Ovary (tissue), 9 donors: Measurements from ENCODE around the gene SMYD5. TPM values are rescaled to one million over a fixed set of nuclear protein-coding genes. Genes with fewer than 3 reads are reported as not detected.

Experiments used
- DNase-seq, 5 donors: peaks; one replicate each; pipeline ENCODE4 v3.0.0-alpha.2; 2019 to 2020
- H3K27ac ChIP-seq, 2 donors: fragments of 200-600 bp; one replicate each; pipeline versions ENCODE4 v1.5.1 to v1.8.0; 2019 to 2022
- H3K27me3 ChIP-seq: fragments of 200-600 bp; one replicate; pipeline ENCODE4 v1.8.0; 2022
- H3K36me3 ChIP-seq: fragments of 200-600 bp; sonication (generic); one replicate; pipeline ENCODE4 v1.5.1; 2019
- H3K4me1 ChIP-seq: one replicate; pipeline ENCODE4 v1.8.1; 2013; ENCODE audit warnings: mild to moderate bottlenecking, moderate library complexity; ENCODE audit not compliant: insufficient read depth
- H3K4me3 ChIP-seq: fragments of 200-600 bp; sonication (generic); one replicate; pipeline ENCODE4 v1.5.1; 2017
- H3K9me3 ChIP-seq, 2 donors: fragments of 200-600 bp in 1 of 2; sonication (generic) in 1 of 2; one replicate each; pipeline versions ENCODE4 v1.5.1 to v1.8.1; 2013 to 2019; ENCODE audit warnings: mild to moderate bottlenecking in 1 of 2, moderate library complexity in 1 of 2
- CTCF ChIP-seq, 3 donors: fragments of 450-650 bp in 2 of 3; fragments of 200-600 bp in 1 of 3; IDR thresholded peaks; one replicate each; pipeline versions ENCODE4 v1.5.1 to v1.8.0; 2016 to 2022; ENCODE audit warnings: antibody characterized with exemption in 3 of 3, mild to moderate bottlenecking in 1 of 3
- EP300 ChIP-seq: sonication (generic); formaldehyde crosslinking; IDR thresholded peaks from one replicate; pipeline ENCODE4 v1.6.1; 2017; ENCODE audit warnings: antibody characterized with exemption
- POLR2A ChIP-seq: fragments of 450-650 bp; IDR thresholded peaks from one replicate; pipeline ENCODE4 v1.6.1; 2017; ENCODE audit warnings: antibody characterized with exemption, mild to moderate bottlenecking, moderate library complexity
- WGBS, 3 donors: extraction: QIAGEN DNeasy Blood & Tissue Kit in 1 of 3; methylation state at CpG; one replicate each; pipeline versions ENCODE4 v1.1.5 to v1.1.7; 2013 to 2017; 5-methylcytosine and 5-hydroxymethylcytosine counted together
- intact Hi-C, 4 donors: fragments of 100-400 bp; cut with DNase I; formaldehyde crosslinking; loops; one replicate each; pipeline versions ENCODE4 v1.11.0 to v1.15.1; 2022 to 2023
- polyA plus RNA-seq, 2 donors: library from polyadenylated mRNA; stranded (reverse); fragments of 200-250 nt in 1 of 2; fragments of 350-450 nt in 1 of 2; fragmentation: Illumina TruSeq in 1 of 2; extraction: RNeasy Lipid Tissue Mini Kit (QIAGEN cat#74804) in 1 of 2; gene quantifications; one replicate each; pipeline ENCODE4 v1.2.3, GENCODE V29; 2013 to 2014
- total RNA-seq, 7 donors: library from RNA; depleted of rRNA in 2 of 7; stranded (reverse); fragments of >200 nt in 2 of 7; fragmentation: NEBNext Ultra II Directional in 3 of 7; extraction: Animal tissue kit (Norgen Biotek cat#: 25700) in 3 of 7; gene quantifications; one replicate each; pipeline versions ENCODE4 v1.1.0 to v1.2.4, GENCODE V29; 2016 to 2023
- donor health status: DM: no; HTN: no; CAD: no; lungs with moderate emphysema.
- donor health status: DM: no; HTN: no; CAD: no.
- donor health status: Bipolar disorder and iron deficiency.
- donor health status: DM: yes; HTN: yes; CAD: no.
- donor health status: DM: no; HTN: no; CAD: no.
- donor health status: DM: yes; HTN: yes; CAD: no.

Gene SMYD5
- total and polyA plus RNA-seq, 9 donors = 14.1 to 37.9 (median 26.1) TPM

- H3K27ac ChIP-seq = no peak overlapping the region
- TF ChIP-seq POLR2A (no peak), EP300 (no peak), CTCF (IDR thresholded peaks at IDR 0.05) (no peak)
- intact Hi-C loops = loop anchor here in 1 of 4 donors (10.0 kb wide), 3 partner anchors 179 to 399 kb away; partner anchors contain the start of gene SPR
- WGBS, 3 donors = 89 to 94% (median 92%) methylated on average over 7 of the region's 7 CpGs
- DNase-seq = no peak
- H3K27me3 ChIP-seq = no peaks in the 10 kb centered on the region
- H3K4me1 ChIP-seq = peaks cover 2% of the 10 kb centered on the region
- H3K9me3 ChIP-seq = no peaks in the 10 kb centered on the region
- H3K36me3 ChIP-seq = no peaks in the 10 kb centered on the region
- no peak overlapping the region for H3K4me3 ChIP-seq
These were observed 40.3 kb upstream of the SMYD5 start for GRCh38 chr2:73173781-73174180.

- Histone ChIP-seq H3K4me3 (no peak overlapping the region), H3K36me3 (no peaks in the 10 kb centered on the region), H3K27ac (no peak overlapping the region), H3K27me3 (no peaks in the 10 kb centered on the region), H3K9me3 (no peaks in the 10 kb centered on the region), H3K4me1 (peaks cover 2% of the 10 kb centered on the region)
- intact Hi-C loops = loop anchor here in 1 of 4 donors (10.0 kb wide), 3 partner anchors 179 to 399 kb away; partner anchors contain the start of gene SPR
- no peak for DNase-seq
- 92 to 95% (median 93%) methylated on average over 10 of the region's 10 CpGs for WGBS, 3 donors
- TF ChIP-seq EP300 = no peak
- TF ChIP-seq CTCF (IDR thresholded peaks at IDR 0.05) = no peak
- TF ChIP-seq POLR2A = no peak
These were observed 39.8 kb upstream of the SMYD5 start for GRCh38 chr2:73174244-73174643.

GRCh38 chr2:73174941-73175662 lies 38.9 kb upstream of the SMYD5 start:
- no peaks in the 10 kb centered on the region for H3K36me3 ChIP-seq
- H3K27ac ChIP-seq = no peak overlapping the region
- intact Hi-C loops = loop anchor here (5.0 to 10.0 kb wide), 5 partner anchors 88 to 400 kb away; partner anchors contain the start of gene SPR (in 1 of the 4)
- WGBS, 3 donors = 22 to 32% (median 23%) methylated on average over 25 of the region's 25 CpGs
- H3K9me3 ChIP-seq = no peaks in the 10 kb centered on the region
- TF ChIP-seq POLR2A (no peak), EP300 (no peak), CTCF (IDR thresholded peaks at IDR 0.05) (no peak)
- peaks cover 2% of the 10 kb centered on the region for H3K4me1 ChIP-seq
- no peaks in the 10 kb centered on the region for H3K27me3 ChIP-seq
- no peak for DNase-seq
- H3K4me3 ChIP-seq = peak overlapping the region; percentile 23

- no peaks in the 10 kb centered on the region for H3K27me3 ChIP-seq
- no peaks in the 10 kb centered on the region for H3K9me3 ChIP-seq
- TF ChIP-seq CTCF (IDR thresholded peaks at IDR 0.05) = no peak
- TF ChIP-seq EP300 = no peak
- no peak for TF ChIP-seq POLR2A
- peak; percentile 74 to 86 (median 80) for DNase-seq
- H3K36me3 ChIP-seq = no peaks in the 10 kb centered on the region
- peaks cover 2% of the 10 kb centered on the region for H3K4me1 ChIP-seq
- intact Hi-C loops = loop anchor here (5.0 to 10.0 kb wide), 5 partner anchors 88 to 401 kb away; partner anchors contain the start of gene SPR (in 1 of the 4)
- peak overlapping the region; percentile 23 for H3K4me3 ChIP-seq
- 1% methylated on average over 23 to 59 of the region's 59 CpGs for WGBS, 3 donors
- no peak overlapping the region for H3K27ac ChIP-seq
These were observed 38.3 kb upstream of the SMYD5 start for GRCh38 chr2:73175663-73176204.
